Stomach (tissue), 9 donors: ENCODE data around the gene CNTN5. TPM values are rescaled to one million over a fixed set of nuclear protein-coding genes. Genes with fewer than 3 reads are reported as not detected.

Experiments
- DNase-seq, 2 donors: peaks; one replicate each; pipeline versions ENCODE4 v3.0.0 to v3.0.0-alpha.2; 2013 to 2019
- H3K27ac ChIP-seq, 5 donors: fragments of 200-600 bp in 4 of 5; sonication (generic) in 4 of 5; one replicate each; pipeline ENCODE4 v1.5.1; 2013 to 2019; ENCODE audit warnings: mild to moderate bottlenecking in 1 of 5, moderate library complexity in 1 of 5
- H3K27me3 ChIP-seq, 3 donors: fragments of 200-600 bp; sonication (generic); one replicate each; pipeline ENCODE4 v1.5.1; 2017 to 2019; ENCODE audit warnings: mixed run types in 1 of 3
- H3K36me3 ChIP-seq, 4 donors: fragments of 200-600 bp; sonication (generic); 1 replicate in 3 of 4; 2 replicates in 1 of 4; pipeline ENCODE4 v1.5.1; 2016 to 2019
- H3K4me1 ChIP-seq, 4 donors: fragments of 200-600 bp; sonication (generic); one replicate each; pipeline ENCODE4 v1.5.1; 2016 to 2019
- H3K4me3 ChIP-seq, 4 donors: fragments of 200-600 bp; sonication (generic) in 3 of 4; one replicate each; pipeline ENCODE4 v1.5.1; 2016 to 2019; ENCODE audit warnings: mild to moderate bottlenecking in 1 of 4
- H3K9me3 ChIP-seq, 4 donors: fragments of 200-600 bp; sonication (generic); one replicate each; pipeline ENCODE4 v1.5.1; 2016 to 2019
- EP300 ChIP-seq: sonication (generic); formaldehyde crosslinking; IDR thresholded peaks from one replicate; pipeline ENCODE4 v1.6.1; 2017; ENCODE audit warnings: antibody characterized with exemption
- POLR2A ChIP-seq, 4 donors: fragments of 450-650 bp; IDR thresholded peaks; one replicate each; pipeline ENCODE4 v1.6.1; 2016; ENCODE audit warnings: antibody characterized with exemption in 4 of 4, control low read depth in 2 of 4, mild to moderate bottlenecking in 1 of 4, moderate library complexity in 1 of 4
- POLR2AphosphoS5 ChIP-seq, 3 donors: sonication (generic); formaldehyde crosslinking; IDR thresholded peaks; one replicate each; pipeline ENCODE4 v1.6.1; 2016; ENCODE audit warnings: antibody characterized with exemption in 3 of 3
- WGBS, 5 donors: extraction: QIAGEN DNeasy Blood & Tissue Kit in 3 of 5; methylation state at CpG; one replicate each; pipeline versions ENCODE4 v1.1.5 to v1.1.7; 2013 to 2018; 5-methylcytosine and 5-hydroxymethylcytosine counted together
- intact Hi-C: fragments of 100-400 bp; cut with DNase I; formaldehyde crosslinking; loops from one replicate; pipeline ENCODE4 v1.15.1; 2023; ENCODE audit warnings: low total_unique reads
- polyA plus RNA-seq, 3 donors: library from polyadenylated mRNA; stranded (reverse); fragments of 200-250 nt; gene quantifications; one replicate each; pipeline ENCODE4 v1.2.3, GENCODE V29; 2013
- total RNA-seq, 5 donors: library from RNA; depleted of rRNA; stranded (reverse); fragments of >200 nt; gene quantifications; one replicate each; pipeline versions ENCODE4 v1.1.0 to v1.2.3, GENCODE V29; 2014 to 2016
- TF ChIP-seq, protein P1 (sequence below), 7 experiments: fragments of 450-650 bp in 4 of 7; fragments of 200-600 bp in 3 of 7; sonication (generic) in 3 of 7; IDR thresholded peaks; one replicate each; pipeline ENCODE4 v1.5.1; 2016 to 2019; ENCODE audit warnings: antibody characterized with exemption in 7 of 7, control low read depth in 2 of 7, mild to moderate bottlenecking in 1 of 7
- donor health status: healthy with polysubstance abuse.
- donor health status: Bipolar disorder and iron deficiency.
- donor health status: healthy.

CNTN5 gene
- total and polyA plus RNA-seq, 8 donors = 0.05 to 9.9 TPM; not detected in 6

- no peak overlapping the region for H3K4me3 ChIP-seq
- no peaks in the 10 kb centered on the region for H3K36me3 ChIP-seq
- H3K27ac ChIP-seq = no peak overlapping the region
- no peaks in the 10 kb centered on the region for H3K9me3 ChIP-seq
- no peaks in the 10 kb centered on the region for H3K4me1 ChIP-seq
- H3K27me3 ChIP-seq = no peaks in the 10 kb centered on the region
- intact Hi-C loops = no loop called here
- no peak for DNase-seq
- TF ChIP-seq, protein P1, sequence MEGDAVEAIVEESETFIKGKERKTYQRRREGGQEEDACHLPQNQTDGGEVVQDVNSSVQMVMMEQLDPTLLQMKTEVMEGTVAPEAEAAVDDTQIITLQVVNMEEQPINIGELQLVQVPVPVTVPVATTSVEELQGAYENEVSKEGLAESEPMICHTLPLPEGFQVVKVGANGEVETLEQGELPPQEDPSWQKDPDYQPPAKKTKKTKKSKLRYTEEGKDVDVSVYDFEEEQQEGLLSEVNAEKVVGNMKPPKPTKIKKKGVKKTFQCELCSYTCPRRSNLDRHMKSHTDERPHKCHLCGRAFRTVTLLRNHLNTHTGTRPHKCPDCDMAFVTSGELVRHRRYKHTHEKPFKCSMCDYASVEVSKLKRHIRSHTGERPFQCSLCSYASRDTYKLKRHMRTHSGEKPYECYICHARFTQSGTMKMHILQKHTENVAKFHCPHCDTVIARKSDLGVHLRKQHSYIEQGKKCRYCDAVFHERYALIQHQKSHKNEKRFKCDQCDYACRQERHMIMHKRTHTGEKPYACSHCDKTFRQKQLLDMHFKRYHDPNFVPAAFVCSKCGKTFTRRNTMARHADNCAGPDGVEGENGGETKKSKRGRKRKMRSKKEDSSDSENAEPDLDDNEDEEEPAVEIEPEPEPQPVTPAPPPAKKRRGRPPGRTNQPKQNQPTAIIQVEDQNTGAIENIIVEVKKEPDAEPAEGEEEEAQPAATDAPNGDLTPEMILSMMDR (IDR thresholded peaks at IDR 0.05) = no peak
- 89 to 96% (median 94%) methylated on average over 4 of the region's 4 CpGs for WGBS, 5 donors
Measured at GRCh38 chr11:99494065-99494464, 473.3 kb downstream of the CNTN5 start.

DNA sequence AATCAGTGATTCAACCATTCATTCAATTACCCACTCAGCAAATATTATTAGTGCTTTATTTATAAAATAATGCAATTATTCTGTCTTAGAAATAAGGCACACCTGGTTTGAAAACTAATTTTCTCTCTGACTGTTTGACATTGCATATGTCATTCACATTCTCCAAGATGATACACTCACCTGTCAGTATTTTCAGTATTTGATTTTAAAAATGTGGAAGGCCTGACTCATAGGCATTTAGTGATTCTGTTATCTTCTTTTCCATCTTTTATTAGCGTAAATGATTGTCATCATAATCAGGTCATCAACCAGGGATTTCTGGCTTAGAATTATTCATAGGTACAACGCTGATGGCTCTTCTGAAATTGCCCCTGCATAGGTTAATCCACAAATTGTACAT, 480.9 kb downstream of the CNTN5 start:
- 61 to 86% (median 76%) methylated on average over 2 of the region's 2 CpGs for WGBS, 5 donors
- intact Hi-C loops = no loop called here
- no peaks in the 10 kb centered on the region for H3K4me1 ChIP-seq
- H3K9me3 ChIP-seq = no peaks in the 10 kb centered on the region
- no peak overlapping the region for H3K27ac ChIP-seq
- TF ChIP-seq POLR2AphosphoS5 (IDR thresholded peaks at IDR 0.05) = no peak
- TF ChIP-seq EP300 = no peak
- TF ChIP-seq, protein P1 (IDR thresholded peaks at IDR 0.05) = no peak
- no peak for TF ChIP-seq POLR2A (IDR thresholded peaks at IDR 0.05)
- DNase-seq = no peak
- no peaks in the 10 kb centered on the region for H3K27me3 ChIP-seq
- no peak overlapping the region for H3K4me3 ChIP-seq
- H3K36me3 ChIP-seq = no peaks in the 10 kb centered on the region

- peaks cover 0 to 4% (median 0%) of the 10 kb centered on the region in 4 donors for H3K9me3 ChIP-seq
- no peak overlapping the region for H3K4me3 ChIP-seq
- no peaks in the 10 kb centered on the region for H3K36me3 ChIP-seq
- 43 to 70% (median 63%) methylated on average over 1 of the region's 1 CpG for WGBS, 5 donors
- no peak overlapping the region for H3K27ac ChIP-seq
- peak in 1 of 2 donors; percentile 12 for DNase-seq
- H3K27me3 ChIP-seq = no peaks in the 10 kb centered on the region
- no peak for TF ChIP-seq EP300
- no peak for TF ChIP-seq POLR2AphosphoS5 (IDR thresholded peaks at IDR 0.05)
- TF ChIP-seq POLR2A (IDR thresholded peaks at IDR 0.05) = no peak
- TF ChIP-seq, protein P1 (IDR thresholded peaks at IDR 0.05) = no peak
- intact Hi-C loops = no loop called here
- H3K4me1 ChIP-seq = no peaks in the 10 kb centered on the region
Measured at GRCh38 chr11:99505316-99505715, 484.6 kb downstream of the CNTN5 start.

GRCh38 chr11:99505831-99506230, 485.1 kb downstream of the CNTN5 start:
- WGBS, 5 donors = 68 to 81% (median 69%) methylated on average over 4 of the region's 4 CpGs
- no peaks in the 10 kb centered on the region for H3K4me1 ChIP-seq
- DNase-seq = peak in 1 of 2 donors; percentile 1
- no peak overlapping the region for H3K27ac ChIP-seq
- H3K4me3 ChIP-seq = no peak overlapping the region
- no peaks in the 10 kb centered on the region for H3K27me3 ChIP-seq
- intact Hi-C loops = no loop called here
- TF ChIP-seq, protein P1 (IDR thresholded peaks at IDR 0.05) = no peak
- TF ChIP-seq POLR2AphosphoS5 (IDR thresholded peaks at IDR 0.05) (no peak), POLR2A (IDR thresholded peaks at IDR 0.05) (no peak), EP300 (no peak)
- H3K9me3 ChIP-seq = peaks cover 0 to 4% (median 0%) of the 10 kb centered on the region in 4 donors
- H3K36me3 ChIP-seq = no peaks in the 10 kb centered on the region
